Chondrocyte (in vitro differentiated cells): ENCODE measurements around the gene MC3R. TPM values are rescaled to one million over a fixed set of nuclear protein-coding genes. Genes with fewer than 3 reads are reported as not detected.
"Not testable (repeated sequence)": the region's sequence is repeated elsewhere in the genome, so short reads cannot be mapped to it uniquely, and the experiment has no call there.

Source experiments
- DNase-seq: peaks from one replicate; pipeline ENCODE4 v3.0.0; 2021; ENCODE audit warnings: mixed read lengths, low spot score
- H3K27ac Mint-ChIP-seq: one replicate; pipeline ENCODE4 v1.8.0; 2021; ENCODE audit warnings: mild to moderate bottlenecking, moderate library complexity, mixed read lengths; ENCODE audit not compliant: unreplicated experiment
- H3K27me3 Mint-ChIP-seq: 2 replicates; pipeline ENCODE4 v1.8.0; 2021; ENCODE audit warnings: low read depth, mixed read lengths
- H3K36me3 Mint-ChIP-seq: 2 replicates; pipeline ENCODE4 v1.8.0; 2021; ENCODE audit warnings: low read depth, mixed read lengths
- H3K4me1 Mint-ChIP-seq: 2 replicates; pipeline ENCODE4 v1.8.0; 2021; ENCODE audit warnings: low read depth, mild to moderate bottlenecking, mixed read lengths
- H3K4me3 Mint-ChIP-seq: one replicate; pipeline ENCODE4 v1.8.0; 2021; ENCODE audit warnings: mild to moderate bottlenecking, moderate library complexity, mixed read lengths; ENCODE audit not compliant: unreplicated experiment
- H3K9me3 Mint-ChIP-seq: 2 replicates; pipeline ENCODE4 v1.8.0; 2021; ENCODE audit warnings: low read depth, mixed read lengths
- total RNA-seq: library from RNA; stranded (reverse); gene quantifications from 3 replicates; pipeline ENCODE4 v1.2.1, GENCODE V29; 2021
- TF ChIP-seq, protein P1 (sequence below): fragments of 200-600 bp; sonication (generic); IDR thresholded peaks from 2 replicates; pipeline ENCODE4 v1.5.0; 2021; ENCODE audit warnings: antibody characterized with exemption, mild to moderate bottlenecking, moderate library complexity

Gene MC3R
- total RNA-seq, 1 donor from 2014 or later, result not detected

DNA sequence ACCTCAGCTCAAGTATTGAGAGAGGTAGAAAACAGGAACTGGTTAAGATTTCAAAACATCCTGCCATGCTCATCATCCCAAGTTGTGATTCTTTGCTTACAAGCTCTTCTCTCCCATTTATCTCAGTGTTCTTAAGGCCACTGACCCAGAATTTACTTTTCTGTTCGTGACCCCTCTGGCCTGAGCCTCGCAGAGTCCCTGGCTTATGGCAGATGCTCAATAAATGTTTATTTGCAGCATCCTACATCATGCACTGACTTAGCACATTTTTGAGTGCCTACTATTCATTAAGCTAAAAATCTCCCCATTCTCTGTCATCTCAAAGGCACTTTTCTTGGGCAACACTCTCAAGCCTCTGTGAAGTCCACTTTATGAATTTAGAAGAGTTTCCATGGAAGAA lies 33.4 kb upstream of the MC3R start:
- TF ChIP-seq, protein P1, sequence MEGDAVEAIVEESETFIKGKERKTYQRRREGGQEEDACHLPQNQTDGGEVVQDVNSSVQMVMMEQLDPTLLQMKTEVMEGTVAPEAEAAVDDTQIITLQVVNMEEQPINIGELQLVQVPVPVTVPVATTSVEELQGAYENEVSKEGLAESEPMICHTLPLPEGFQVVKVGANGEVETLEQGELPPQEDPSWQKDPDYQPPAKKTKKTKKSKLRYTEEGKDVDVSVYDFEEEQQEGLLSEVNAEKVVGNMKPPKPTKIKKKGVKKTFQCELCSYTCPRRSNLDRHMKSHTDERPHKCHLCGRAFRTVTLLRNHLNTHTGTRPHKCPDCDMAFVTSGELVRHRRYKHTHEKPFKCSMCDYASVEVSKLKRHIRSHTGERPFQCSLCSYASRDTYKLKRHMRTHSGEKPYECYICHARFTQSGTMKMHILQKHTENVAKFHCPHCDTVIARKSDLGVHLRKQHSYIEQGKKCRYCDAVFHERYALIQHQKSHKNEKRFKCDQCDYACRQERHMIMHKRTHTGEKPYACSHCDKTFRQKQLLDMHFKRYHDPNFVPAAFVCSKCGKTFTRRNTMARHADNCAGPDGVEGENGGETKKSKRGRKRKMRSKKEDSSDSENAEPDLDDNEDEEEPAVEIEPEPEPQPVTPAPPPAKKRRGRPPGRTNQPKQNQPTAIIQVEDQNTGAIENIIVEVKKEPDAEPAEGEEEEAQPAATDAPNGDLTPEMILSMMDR, result no peak
- H3K36me3 Mint-ChIP-seq, result no peaks in the 10 kb centered on the region
- no peaks in the 10 kb centered on the region for H3K27me3 Mint-ChIP-seq
- H3K9me3 Mint-ChIP-seq, result peaks cover 9% of the 10 kb centered on the region
- no peak overlapping the region for H3K4me3 Mint-ChIP-seq
- no peak for DNase-seq
- no peak overlapping the region for H3K27ac Mint-ChIP-seq
- H3K4me1 Mint-ChIP-seq, result no peaks in the 10 kb centered on the region

DNA sequence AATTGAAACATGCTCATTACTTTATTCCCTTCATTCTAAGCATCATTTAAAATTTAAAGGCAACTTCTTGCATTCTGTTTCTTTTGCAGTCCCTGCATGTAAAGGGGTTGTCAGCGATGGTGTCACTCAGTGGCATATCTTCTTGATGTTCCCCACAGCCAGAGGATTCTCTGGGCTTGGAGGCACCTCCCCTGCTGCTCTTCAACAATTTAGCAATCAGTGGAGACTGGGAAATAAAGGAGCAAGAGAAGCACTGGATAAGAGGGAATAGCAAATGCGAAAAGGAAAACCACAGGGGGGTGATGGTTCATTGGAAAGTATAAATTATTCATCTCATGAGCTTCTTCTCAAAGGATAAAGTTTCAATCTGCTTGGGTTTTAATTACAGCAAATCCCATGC lies 30.7 kb upstream of the MC3R start:
- peaks cover 19% of the 10 kb centered on the region for H3K9me3 Mint-ChIP-seq
- TF ChIP-seq, protein P1, result no peak
- no peak for DNase-seq
- no peaks in the 10 kb centered on the region for H3K36me3 Mint-ChIP-seq
- no peaks in the 10 kb centered on the region for H3K4me1 Mint-ChIP-seq
- H3K27me3 Mint-ChIP-seq, result no peaks in the 10 kb centered on the region
- no peak overlapping the region for H3K4me3 Mint-ChIP-seq
- no peak overlapping the region for H3K27ac Mint-ChIP-seq

DNA sequence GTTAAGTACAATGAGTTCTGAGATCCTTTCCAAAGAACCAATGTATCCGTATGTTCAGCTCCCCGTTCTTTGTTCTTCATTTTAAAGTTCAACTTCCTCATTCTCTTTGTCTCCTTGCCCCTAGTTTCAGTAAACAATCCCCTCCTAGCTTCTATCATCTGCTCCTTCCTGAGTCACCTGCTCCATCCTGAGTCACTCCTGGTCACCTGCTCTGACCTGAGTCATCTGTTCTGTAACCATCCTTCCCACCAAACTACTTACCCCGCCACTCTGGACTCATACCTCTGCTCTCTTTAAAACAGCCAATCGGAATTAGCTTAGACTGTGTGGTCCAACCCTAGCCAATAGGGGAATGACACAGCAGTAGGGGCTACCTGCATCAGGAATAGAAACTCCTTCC lies 27.3 kb upstream of the MC3R start:
- not testable (repeated sequence) for H3K4me1 Mint-ChIP-seq, H3K27ac Mint-ChIP-seq, DNase-seq, H3K4me3 Mint-ChIP-seq, H3K27me3 Mint-ChIP-seq, H3K36me3 Mint-ChIP-seq
- peaks cover 42% of the 10 kb centered on the region for H3K9me3 Mint-ChIP-seq

DNA sequence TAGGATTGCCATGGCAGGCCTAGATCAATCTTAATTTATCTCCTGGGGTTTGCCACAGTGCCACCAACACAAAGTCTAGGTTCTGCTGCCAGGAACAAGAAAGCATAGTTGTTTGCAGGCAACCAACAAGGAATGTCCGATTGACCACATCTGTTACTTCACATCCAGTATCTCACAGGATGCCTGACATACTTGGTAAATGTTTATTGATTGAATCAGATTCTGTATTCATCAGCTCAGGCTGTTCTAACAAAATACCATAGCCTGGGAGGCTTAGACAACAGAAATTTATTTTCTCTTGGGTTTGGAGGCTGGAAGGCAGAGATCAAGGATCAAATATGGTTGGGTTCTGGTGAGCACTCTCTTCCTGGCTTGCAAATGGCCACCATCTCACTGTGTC lies 26.3 kb upstream of the MC3R start:
- Mint-ChIP-seq H3K4me3 (no peak overlapping the region), H3K27me3 (no peaks in the 10 kb centered on the region), H3K36me3 (no peaks in the 10 kb centered on the region), H3K27ac (no peak overlapping the region), H3K9me3 (peaks cover 44% of the 10 kb centered on the region), H3K4me1 (no peaks in the 10 kb centered on the region)
- TF ChIP-seq, protein P1, result no peak
- no peak for DNase-seq

DNA sequence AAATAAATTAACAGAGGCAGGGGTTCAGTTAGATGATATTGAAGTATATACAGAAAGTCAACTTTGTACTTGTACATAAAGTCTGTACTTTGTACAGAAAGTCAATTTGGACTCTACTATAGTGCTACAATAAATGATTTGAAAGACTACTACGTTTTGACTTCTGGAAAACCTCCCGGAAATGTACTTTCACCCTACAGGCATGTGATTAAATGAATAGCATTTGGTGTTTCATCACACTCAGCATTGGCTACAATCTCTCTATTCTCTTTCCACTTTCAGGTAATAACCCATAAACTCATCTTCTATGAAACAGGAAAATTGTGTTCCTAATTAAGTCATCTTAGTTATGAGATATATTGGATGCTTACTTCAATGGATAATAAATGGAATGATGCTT lies 25.6 kb upstream of the MC3R start:
- DNase-seq, result no peak
- Mint-ChIP-seq H3K9me3 (peaks cover 44% of the 10 kb centered on the region), H3K4me1 (no peaks in the 10 kb centered on the region), H3K27me3 (peaks cover under 1% of the 10 kb centered on the region), H3K36me3 (no peaks in the 10 kb centered on the region), H3K27ac (no peak overlapping the region), H3K4me3 (no peak overlapping the region)
- TF ChIP-seq, protein P1, result no peak

DNA sequence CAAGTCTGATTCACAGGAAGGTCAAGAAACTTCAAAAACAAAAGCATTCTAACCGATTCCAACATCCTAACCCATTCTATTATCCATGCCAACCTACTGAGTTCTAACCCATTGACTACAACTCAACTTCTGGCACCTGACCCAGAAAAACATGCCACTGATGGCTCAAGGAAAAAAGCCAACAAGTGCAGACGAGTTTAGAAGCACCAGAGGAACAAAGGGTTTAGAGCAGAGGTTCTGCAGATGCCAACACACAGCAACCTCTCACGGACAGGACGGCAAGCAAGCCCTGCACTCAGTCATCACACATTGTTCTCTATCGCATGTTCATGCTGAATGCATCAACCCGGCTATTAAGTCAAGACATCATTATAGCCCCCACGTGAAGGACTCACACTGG lies 25.2 kb upstream of the MC3R start:
- no peak for DNase-seq
- Mint-ChIP-seq H3K4me3 (no peak overlapping the region), H3K4me1 (no peaks in the 10 kb centered on the region), H3K9me3 (peaks cover 44% of the 10 kb centered on the region), H3K27me3 (peaks cover 3% of the 10 kb centered on the region), H3K36me3 (no peaks in the 10 kb centered on the region), H3K27ac (no peak overlapping the region)
- TF ChIP-seq, protein P1, result no peak
